KOPT-K1 (cell line): ENCODE measurements around the gene COG7.
"Not testable (repeated sequence)": the region's sequence is repeated elsewhere in the genome, so short reads cannot be mapped to it uniquely, and the experiment has no call there.

Source experiments
- H3K27ac ChIP-seq: fragments of 200-600 bp; sonication (generic); 2 replicates; pipeline ENCODE4 v1.5.1; 2016; ENCODE audit warnings: antibody characterized with exemption, mild to moderate bottlenecking, low read depth, low read length; ENCODE audit not compliant: poor library complexity, severe bottlenecking
- H3K36me3 ChIP-seq: fragments of 200-600 bp; sonication (generic); 2 replicates; pipeline ENCODE4 v1.5.1; 2017; ENCODE audit warnings: antibody characterized with exemption, mild to moderate bottlenecking, low read length, moderate library complexity; ENCODE audit not compliant: insufficient read depth
- H3K9me3 ChIP-seq: fragments of 200-600 bp; sonication (generic); 2 replicates; pipeline ENCODE4 v1.5.1; 2017; ENCODE audit warnings: antibody characterized with exemption, low read length, mild to moderate bottlenecking; ENCODE audit not compliant: insufficient read depth, poor library complexity, severe bottlenecking

Gene COG7

GRCh38 chr16:23389936-23390335, 63.1 kb downstream of the COG7 start:
- H3K27ac ChIP-seq, H3K9me3 ChIP-seq: not testable (repeated sequence)
- H3K36me3 ChIP-seq: peaks cover 42% of the 10 kb centered on the region

DNA sequence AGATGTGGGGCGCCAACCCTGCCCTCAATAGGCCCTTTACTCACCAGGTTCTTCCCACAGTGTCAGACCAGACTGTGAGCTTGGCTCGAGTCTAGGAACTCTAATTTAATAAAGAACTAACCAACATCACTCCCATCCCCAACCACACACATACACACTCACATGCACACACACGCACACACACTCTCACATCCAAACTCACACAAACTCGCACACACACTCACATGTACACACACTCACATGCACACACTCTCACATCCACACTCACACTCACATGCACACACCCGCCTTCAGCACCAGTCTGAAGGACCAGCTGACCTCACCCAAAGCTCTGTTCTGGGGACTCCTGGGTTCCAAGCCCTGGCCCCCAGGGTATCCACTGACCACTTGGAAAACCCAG, 63.8 kb downstream of the COG7 start:
- Histone ChIP-seq H3K27ac (no peak overlapping the region), H3K36me3 (peaks cover 42% of the 10 kb centered on the region), H3K9me3 (no peaks in the 10 kb centered on the region)

DNA sequence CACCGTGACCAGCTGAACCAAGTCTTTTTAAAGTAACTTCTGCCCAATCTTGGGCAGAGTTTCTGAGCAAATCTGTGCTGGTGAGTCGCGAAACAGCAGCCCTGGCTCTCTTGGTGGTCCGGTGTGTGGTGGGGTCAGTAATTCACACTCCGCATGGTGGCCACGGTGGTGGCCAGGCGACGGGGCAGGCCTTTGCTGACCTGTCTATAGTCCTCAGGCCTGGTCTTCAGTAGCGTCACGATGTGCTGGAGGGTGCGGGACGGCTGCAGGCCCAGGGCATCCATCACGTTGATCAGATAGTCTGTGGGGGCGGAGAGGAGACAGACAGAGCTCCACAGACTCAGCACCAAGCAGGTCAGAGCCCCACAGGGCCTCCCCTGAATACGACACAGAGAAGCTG, 64.2 kb downstream of the COG7 start:
- H3K9me3 ChIP-seq: no peaks in the 10 kb centered on the region
- peaks cover 42% of the 10 kb centered on the region for H3K36me3 ChIP-seq
- no peak overlapping the region for H3K27ac ChIP-seq

DNA sequence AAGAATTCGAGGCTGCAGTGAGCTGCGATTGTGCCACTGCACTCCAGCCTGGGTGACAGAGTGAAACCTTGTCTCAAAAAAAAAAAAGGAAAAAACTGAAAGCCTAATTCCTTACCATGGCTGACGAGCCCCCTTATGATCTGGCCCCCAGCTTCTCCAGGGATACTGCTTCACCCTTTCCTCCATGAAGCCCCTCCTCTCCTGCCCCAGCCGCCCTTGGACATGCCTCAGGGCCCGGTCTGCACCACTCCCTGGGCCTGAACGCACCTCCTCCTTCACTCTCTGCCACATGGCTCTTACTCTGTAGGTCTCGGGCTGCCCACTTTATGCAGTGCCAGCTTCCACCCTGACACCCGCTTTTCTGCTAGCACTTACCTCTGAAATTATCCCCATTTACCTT, 65.3 kb downstream of the COG7 start:
- Histone ChIP-seq H3K36me3 (peaks cover 36% of the 10 kb centered on the region), H3K27ac (no peak overlapping the region), H3K9me3 (no peaks in the 10 kb centered on the region)

DNA sequence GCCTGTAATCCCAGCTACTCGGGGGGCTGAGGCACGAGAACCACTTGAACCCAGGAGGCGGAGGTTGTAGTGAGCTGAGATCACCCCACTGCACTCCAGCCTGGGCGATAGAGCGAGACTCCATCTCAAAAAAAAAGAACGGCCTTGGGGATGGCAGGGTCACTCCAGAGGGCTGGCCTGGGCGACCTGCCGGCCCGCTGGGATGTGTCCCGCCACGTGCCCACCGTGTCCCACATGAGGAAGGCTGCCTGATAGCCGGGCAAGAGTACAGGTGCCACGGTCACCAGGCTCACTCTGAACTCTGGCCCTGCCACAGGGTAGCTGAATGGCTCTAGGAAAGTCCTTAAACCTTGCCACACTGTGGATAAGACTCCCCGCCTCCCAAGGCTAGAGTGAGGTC, 67.5 kb downstream of the COG7 start:
- H3K27ac ChIP-seq: no peak overlapping the region
- peaks cover 14% of the 10 kb centered on the region for H3K36me3 ChIP-seq
- no peaks in the 10 kb centered on the region for H3K9me3 ChIP-seq

DNA sequence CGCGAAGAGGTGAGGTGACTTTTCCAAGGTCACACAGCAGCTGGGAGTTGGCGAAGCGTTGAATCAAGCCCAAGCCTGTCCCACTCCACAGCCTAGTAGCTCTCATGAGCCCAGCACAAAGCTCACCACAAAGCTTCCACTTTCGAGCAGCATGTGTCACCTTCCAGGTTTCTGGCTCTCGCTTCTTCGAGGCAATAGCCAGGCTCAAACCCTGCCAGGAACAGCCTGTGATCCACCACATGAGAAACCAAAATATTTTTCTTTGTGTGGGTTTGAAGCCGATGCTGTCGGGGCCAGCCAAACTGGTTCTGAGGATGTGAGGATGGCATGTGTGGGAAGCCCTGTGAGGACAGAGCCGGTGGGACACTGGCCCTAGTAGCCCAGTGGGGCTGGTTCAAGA, 68.1 kb downstream of the COG7 start:
- no peak overlapping the region for H3K27ac ChIP-seq

GRCh38 chr16:23383881-23384280, 69.1 kb downstream of the COG7 start:
- Histone ChIP-seq H3K27ac (no peak overlapping the region), H3K9me3 (no peaks in the 10 kb centered on the region), H3K36me3 (peaks cover 5% of the 10 kb centered on the region; the same call in 1 of the 2 replicates)

More for the DNA sequence above, 68.1 kb downstream of the COG7 start:
- Histone ChIP-seq H3K9me3 (no peaks in the 10 kb centered on the region), H3K36me3 (peaks cover 13% of the 10 kb centered on the region)

DNA sequence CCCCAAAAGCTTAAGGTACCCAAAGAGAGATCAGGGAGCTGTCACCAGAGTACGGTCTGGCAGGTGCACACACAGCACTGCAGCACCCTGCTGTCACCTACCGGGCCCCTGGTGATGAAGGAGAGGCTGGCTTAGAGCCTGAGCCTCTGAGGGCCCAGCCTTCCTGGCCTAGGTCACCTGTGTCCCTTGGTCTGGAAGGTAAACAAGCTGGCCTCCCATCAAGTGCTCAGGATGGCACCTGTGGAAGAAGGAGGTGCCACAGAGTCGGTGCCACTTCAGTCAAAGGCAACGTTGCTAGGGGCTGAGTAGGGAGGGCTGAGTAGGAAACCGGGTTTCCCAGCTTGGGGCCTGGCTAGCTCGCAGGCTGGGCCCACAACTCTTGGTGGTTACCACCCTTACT, 70.7 kb downstream of the COG7 start:
- Histone ChIP-seq H3K36me3 (no peaks in the 10 kb centered on the region), H3K27ac (no peak overlapping the region), H3K9me3 (no peaks in the 10 kb centered on the region)

GRCh38 chr16:23381702-23382101, 71.3 kb downstream of the COG7 start:
- not testable (repeated sequence) for H3K36me3 ChIP-seq, H3K27ac ChIP-seq, H3K9me3 ChIP-seq

GRCh38 chr16:23380501-23380951, 72.5 kb downstream of the COG7 start:
- Histone ChIP-seq H3K27ac (no peak overlapping the region), H3K36me3 (no peaks in the 10 kb centered on the region), H3K9me3 (no peaks in the 10 kb centered on the region)

GRCh38 chr16:23379707-23380106, 73.3 kb downstream of the COG7 start:
- Histone ChIP-seq H3K27ac (no peak overlapping the region), H3K36me3 (no peaks in the 10 kb centered on the region), H3K9me3 (no peaks in the 10 kb centered on the region)

DNA sequence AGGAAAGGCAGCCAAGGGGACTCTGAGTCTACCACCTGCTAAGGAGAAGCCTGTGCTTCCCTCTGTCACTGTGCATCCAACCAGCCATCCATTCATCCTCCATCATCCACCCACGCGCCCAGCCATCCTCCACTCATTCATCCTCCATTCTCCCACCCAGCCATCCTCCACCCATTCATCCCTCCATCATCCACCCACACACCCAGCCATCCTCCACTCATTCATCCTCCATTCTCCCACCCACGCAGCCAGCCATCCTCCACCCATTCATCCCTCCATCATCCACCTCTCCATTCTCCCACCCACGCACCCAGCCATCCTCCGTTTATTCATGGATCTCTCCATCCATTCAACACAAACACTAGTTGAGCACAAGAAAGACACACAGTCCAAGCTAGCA, 74.1 kb downstream of the COG7 start:
- H3K27ac ChIP-seq: no peak overlapping the region
- no peaks in the 10 kb centered on the region for H3K36me3 ChIP-seq
- H3K9me3 ChIP-seq: no peaks in the 10 kb centered on the region

DNA sequence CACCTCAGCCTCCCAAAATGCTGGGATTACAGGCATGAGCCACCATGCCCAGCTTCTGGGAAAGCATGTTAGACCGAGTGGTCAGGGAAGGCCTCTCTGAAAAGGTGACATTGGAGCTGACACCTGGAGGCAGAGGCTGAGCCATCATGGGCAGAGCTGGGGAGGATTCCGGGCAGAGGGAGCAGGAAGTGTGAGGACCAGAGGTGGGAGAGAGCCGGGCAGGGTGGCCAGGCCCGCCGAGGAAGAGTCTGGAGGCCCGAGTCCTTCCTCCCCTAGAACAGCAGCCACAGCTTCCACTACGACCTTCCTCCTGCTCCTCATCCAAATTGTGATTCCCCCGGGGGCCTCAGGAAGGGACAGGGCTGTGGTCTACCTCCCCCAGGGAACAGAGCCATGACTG, 74.7 kb downstream of the COG7 start:
- H3K27ac ChIP-seq: no peak overlapping the region
- no peaks in the 10 kb centered on the region for H3K36me3 ChIP-seq
- no peaks in the 10 kb centered on the region for H3K9me3 ChIP-seq

DNA sequence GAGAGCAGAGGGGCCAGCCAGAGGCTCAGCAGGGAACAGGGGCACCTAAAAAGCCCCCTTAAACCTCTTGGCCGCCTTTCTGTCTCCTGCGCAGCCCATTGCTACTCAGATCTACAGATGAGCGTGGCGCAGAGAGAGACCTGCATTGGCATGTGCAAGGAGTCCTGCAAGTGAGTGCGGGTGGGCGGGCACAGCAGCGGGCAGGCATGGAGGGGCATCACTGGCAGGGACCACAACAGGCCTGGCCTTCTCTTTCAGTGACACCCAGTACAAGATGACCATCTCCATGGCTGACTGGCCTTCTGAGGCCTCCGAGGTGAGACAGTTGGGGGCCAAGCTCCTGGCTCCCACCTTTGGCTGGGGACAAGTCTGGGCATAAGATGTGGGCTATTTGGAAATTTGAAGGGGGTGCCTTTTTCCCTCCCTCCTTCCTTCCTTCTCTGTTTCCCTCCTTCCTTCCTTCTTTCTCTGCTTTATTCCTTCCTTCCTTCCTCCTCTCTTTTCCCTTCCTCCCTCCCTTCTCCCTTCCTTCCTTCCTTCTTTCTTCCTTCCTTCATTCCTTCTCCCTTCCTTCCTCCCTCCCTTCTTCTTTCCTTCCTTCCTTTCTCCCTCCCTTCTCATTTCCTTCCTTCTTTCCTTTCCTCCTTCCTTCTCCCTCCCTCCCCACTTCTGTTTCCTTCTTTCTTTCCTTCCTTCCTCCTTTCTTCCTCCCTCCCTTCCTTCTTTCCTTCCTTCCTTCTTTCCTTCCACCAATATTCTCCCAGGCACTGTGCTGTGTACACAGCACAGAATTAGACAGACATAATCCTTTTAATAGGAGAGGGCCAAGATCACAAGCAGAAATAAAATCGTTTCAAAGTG, 75.7 kb downstream of the COG7 start:
- H3K36me3 ChIP-seq: no peaks in the 10 kb centered on the region
- no peak overlapping the region for H3K27ac ChIP-seq
- H3K9me3 ChIP-seq: no peaks in the 10 kb centered on the region

- Histone ChIP-seq H3K36me3 (no peaks in the 10 kb centered on the region), H3K27ac (no peak overlapping the region), H3K9me3 (no peaks in the 10 kb centered on the region)
Observed at GRCh38 chr16:23375643-23376042, 77.3 kb downstream of the COG7 start.
